Peyer's patch (tissue), 4 donors: ENCODE results near the gene SLC6A3. TPM values are rescaled to one million over a fixed set of nuclear protein-coding genes. Genes with fewer than 3 reads are reported as not detected.

Experiments used
- DNase-seq, 3 donors: peaks; one replicate each; pipeline ENCODE4 v3.0.0-alpha.2; 2017 to 2019
- H3K27ac ChIP-seq, 4 donors: fragments of 200-600 bp; sonication (generic); one replicate each; pipeline ENCODE4 v1.5.1; 2016 to 2019
- H3K27me3 ChIP-seq, 2 donors: fragments of 200-600 bp; sonication (generic); one replicate each; pipeline ENCODE4 v1.5.1; 2019
- H3K36me3 ChIP-seq, 3 donors: fragments of 200-600 bp; sonication (generic); one replicate each; pipeline ENCODE4 v1.5.1; 2016 to 2019
- H3K4me1 ChIP-seq, 4 donors: fragments of 200-600 bp; sonication (generic); one replicate each; pipeline ENCODE4 v1.5.1; 2016 to 2019
- H3K4me3 ChIP-seq, 4 donors: fragments of 200-600 bp; sonication (generic); 1 replicate in 3 of 4; 2 replicates in 1 of 4; pipeline ENCODE4 v1.5.1; 2016 to 2019; ENCODE audit warnings: mild to moderate bottlenecking in 1 of 4
- H3K9me3 ChIP-seq, 4 donors: fragments of 200-600 bp; sonication (generic); one replicate each; pipeline ENCODE4 v1.5.1; 2016 to 2019; ENCODE audit warnings: mild to moderate bottlenecking in 1 of 4
- CTCF ChIP-seq, 6 experiments: fragments of 450-650 bp in 4 of 6; fragments of 200-600 bp in 2 of 6; sonication (generic) in 1 of 6; IDR thresholded peaks; one replicate each; pipeline ENCODE4 v1.5.1; 2017 to 2019; ENCODE audit warnings: antibody characterized with exemption in 6 of 6, mild to moderate bottlenecking in 3 of 6, moderate library complexity in 1 of 6
- POLR2A ChIP-seq, 2 donors: fragments of 450-650 bp; IDR thresholded peaks; one replicate each; pipeline ENCODE4 v1.5.1; 2017; ENCODE audit warnings: antibody characterized with exemption in 2 of 2, mild to moderate bottlenecking in 2 of 2, moderate library complexity in 2 of 2
- total RNA-seq, 4 donors: library from RNA; depleted of rRNA; stranded (reverse); fragments of >200 nt; gene quantifications; one replicate each; pipeline ENCODE4 v1.1.0, GENCODE V29; 2016

Gene SLC6A3
- total RNA-seq, 4 donors from 2014 or later, result 0.40 to 0.70 TPM; not detected in 2

DNA sequence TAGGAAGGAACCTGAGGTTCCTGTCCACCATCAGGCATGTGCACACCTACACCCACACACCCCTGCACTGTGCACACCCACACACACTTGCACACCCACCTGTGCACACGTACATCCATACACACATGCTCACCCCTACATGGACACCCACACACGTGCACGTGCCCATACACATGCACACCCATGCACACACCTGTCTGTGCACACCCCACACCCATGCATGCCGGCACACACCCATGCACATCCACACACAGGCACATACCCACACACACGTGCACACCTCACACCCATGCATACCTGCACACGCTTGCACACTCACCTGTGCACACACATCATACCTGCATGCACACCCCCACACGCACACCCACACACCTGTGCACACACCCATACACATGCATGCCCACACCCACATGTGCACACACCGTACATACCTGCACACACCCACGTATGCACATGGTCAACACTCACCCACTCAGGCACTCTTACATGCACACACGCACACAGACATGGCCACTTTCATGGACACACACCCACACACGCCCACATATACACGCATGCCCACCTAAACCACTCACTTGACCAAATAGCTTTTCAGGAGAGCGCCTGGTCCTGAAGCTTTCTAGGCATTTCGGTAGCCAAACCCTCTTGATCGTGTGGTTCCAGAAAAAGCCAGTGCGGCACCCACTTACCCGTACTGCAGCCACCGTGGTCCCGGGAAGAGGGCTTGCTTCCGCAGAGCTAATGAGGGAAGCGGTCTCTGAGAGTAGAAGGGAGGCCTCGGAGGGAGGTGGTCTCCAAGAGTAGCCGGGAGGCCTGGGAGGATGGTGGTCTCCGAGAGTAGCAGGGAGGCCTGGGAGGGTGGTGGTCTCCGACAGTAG is 63.6 kb downstream of the SLC6A3 start:
- no peak for TF ChIP-seq POLR2A (IDR thresholded peaks at IDR 0.05)
- no peak for TF ChIP-seq CTCF (IDR thresholded peaks at IDR 0.05)
- Histone ChIP-seq H3K9me3 (no peaks in the 10 kb centered on the region), H3K4me3 (no peak overlapping the region), H3K36me3 (no peaks in the 10 kb centered on the region), H3K4me1 (peaks cover 3 to 11% (median 7%) of the 10 kb centered on the region in 4 donors), H3K27ac (no peak overlapping the region), H3K27me3 (no peaks in the 10 kb centered on the region)
- DNase-seq, result no peak

GRCh38 chr5:1380910-1381309 is 64.3 kb downstream of the SLC6A3 start:
- TF ChIP-seq POLR2A (IDR thresholded peaks at IDR 0.05), result no peak
- H3K27me3 ChIP-seq, result no peaks in the 10 kb centered on the region
- H3K4me3 ChIP-seq, result peak overlapping the region in 1 of 4 donors; percentile 17
- DNase-seq, result no peak
- peaks cover 3 to 11% (median 6%) of the 10 kb centered on the region in 4 donors for H3K4me1 ChIP-seq
- H3K27ac ChIP-seq, result no peak overlapping the region
- no peaks in the 10 kb centered on the region for H3K36me3 ChIP-seq
- H3K9me3 ChIP-seq, result no peaks in the 10 kb centered on the region

- TF ChIP-seq CTCF (IDR thresholded peaks at IDR 0.05), result peak; percentile 62 to 88 (median 80)
- no peak for TF ChIP-seq POLR2A (IDR thresholded peaks at IDR 0.05)
- no peaks in the 10 kb centered on the region for H3K9me3 ChIP-seq
- H3K36me3 ChIP-seq, result no peaks in the 10 kb centered on the region
- peak; percentile 58 to 78 (median 68) for DNase-seq
- H3K27ac ChIP-seq, result no peak overlapping the region
- peak overlapping the region in 3 of 4 donors; percentile 16 to 28 (median 17) for H3K4me3 ChIP-seq
- peaks cover under 1 to 7% (median 4%) of the 10 kb centered on the region in 4 donors for H3K4me1 ChIP-seq
- no peaks in the 10 kb centered on the region for H3K27me3 ChIP-seq
Measured at GRCh38 chr5:1380011-1380817, 65.0 kb downstream of the SLC6A3 start.

DNA sequence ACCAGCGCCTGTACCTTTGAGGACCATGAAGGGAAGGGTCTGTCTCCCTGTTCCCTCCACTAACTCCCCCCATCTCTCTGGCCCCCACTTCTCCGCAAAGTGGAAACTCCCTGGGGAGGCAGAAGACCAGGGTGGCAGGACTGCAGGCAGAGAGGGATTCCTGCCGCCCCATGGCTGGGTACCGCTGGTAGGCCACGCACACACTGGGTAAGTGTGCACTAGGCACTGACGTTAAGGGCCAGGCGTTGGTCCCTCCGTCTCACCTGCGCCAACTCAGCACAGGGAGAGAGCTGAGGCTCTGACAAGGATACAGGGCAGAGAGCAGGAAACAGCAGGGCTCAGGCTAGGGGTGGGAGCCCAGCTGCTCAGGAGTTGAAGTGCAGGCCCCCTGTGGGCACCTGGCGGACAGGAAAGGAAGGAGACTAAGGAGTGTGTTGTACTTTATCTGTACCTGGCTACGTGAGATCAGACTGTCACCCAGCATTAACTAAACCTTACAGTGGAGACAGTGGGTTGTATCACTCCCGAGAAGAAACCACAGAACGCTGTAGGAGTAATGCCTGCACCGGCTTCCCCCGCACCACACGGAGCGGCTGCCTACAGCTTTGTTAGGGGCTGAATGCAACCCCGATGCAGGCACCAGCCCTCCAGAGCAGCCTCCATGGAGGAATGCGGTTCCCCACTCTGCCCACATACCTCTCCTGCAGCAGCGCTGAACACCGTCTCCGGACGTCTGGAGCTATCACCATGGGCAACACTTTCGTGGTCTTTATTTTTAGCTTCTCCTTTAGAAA is 66.2 kb downstream of the SLC6A3 start:
- Histone ChIP-seq H3K4me1 (peaks cover 0 to 7% (median 3%) of the 10 kb centered on the region in 4 donors), H3K36me3 (no peaks in the 10 kb centered on the region), H3K27ac (no peak overlapping the region), H3K27me3 (no peaks in the 10 kb centered on the region), H3K9me3 (no peaks in the 10 kb centered on the region), H3K4me3 (no peak overlapping the region)
- DNase-seq, result peak in 1 of 3 donors; percentile 23
- TF ChIP-seq CTCF (IDR thresholded peaks at IDR 0.05), result no peak
- no peak for TF ChIP-seq POLR2A (IDR thresholded peaks at IDR 0.05)

- Histone ChIP-seq H3K9me3 (no peaks in the 10 kb centered on the region), H3K27ac (no peak overlapping the region), H3K4me1 (peaks cover 0 to 7% (median 3%) of the 10 kb centered on the region in 4 donors), H3K36me3 (no peaks in the 10 kb centered on the region), H3K27me3 (no peaks in the 10 kb centered on the region), H3K4me3 (no peak overlapping the region)
- DNase-seq, result peak in 1 of 3 donors; percentile 18
- TF ChIP-seq POLR2A (IDR thresholded peaks at IDR 0.05) (no peak), CTCF (IDR thresholded peaks at IDR 0.05) (no peak)
Measured at GRCh38 chr5:1378096-1378495, 67.1 kb downstream of the SLC6A3 start.
